GM21515 (cell line): ENCODE data around the gene ATF7IP2.
"Not testable (repeated sequence)": the region's sequence is repeated elsewhere in the genome, so short reads cannot be mapped to it uniquely, and the experiment has no call there.

ENCODE experiments used
- ATAC-seq: cut with Tn5 transposase; IDR thresholded peaks from one replicate; pipeline ENCODE4 v1.9.1; 2021; ENCODE audit not compliant: unreplicated experiment

Gene ATF7IP2

GRCh38 chr16:10505286-10505685 is 119.4 kb downstream of the ATF7IP2 start:
- ATAC-seq = not testable (repeated sequence)

- ATAC-seq = peak; percentile 86
These were observed 123.7 kb downstream of the ATF7IP2 start for GRCh38 chr16:10509534-10510025.

- no peak for ATAC-seq
These were observed 124.4 kb downstream of the ATF7IP2 start for GRCh38 chr16:10510279-10510678.

- no peak for ATAC-seq
These were observed 126.0 kb downstream of the ATF7IP2 start for GRCh38 chr16:10511829-10512228.

GRCh38 chr16:10514369-10515055 is 128.7 kb downstream of the ATF7IP2 start:
- ATAC-seq = no peak

GRCh38 chr16:10517868-10518267 is 132.0 kb downstream of the ATF7IP2 start:
- ATAC-seq = no peak

- no peak for ATAC-seq
These were observed 132.7 kb downstream of the ATF7IP2 start for GRCh38 chr16:10518479-10519041.

GRCh38 chr16:10519297-10519696 is 133.4 kb downstream of the ATF7IP2 start:
- ATAC-seq = no peak

- no peak for ATAC-seq
These were observed 134.3 kb downstream of the ATF7IP2 start for GRCh38 chr16:10519929-10520868.

- no peak for ATAC-seq
These were observed 135.2 kb downstream of the ATF7IP2 start for GRCh38 chr16:10520869-10521578.

- ATAC-seq = no peak
These were observed 135.9 kb downstream of the ATF7IP2 start for GRCh38 chr16:10521681-10522274.

- ATAC-seq = no peak
These were observed 137.1 kb downstream of the ATF7IP2 start for GRCh38 chr16:10522966-10523365.

- no peak for ATAC-seq
These were observed 139.5 kb downstream of the ATF7IP2 start for GRCh38 chr16:10525214-10525825.

- no peak for ATAC-seq
These were observed 141.1 kb downstream of the ATF7IP2 start for GRCh38 chr16:10526962-10527361.

GRCh38 chr16:10528635-10529034 is 142.8 kb downstream of the ATF7IP2 start:
- no peak for ATAC-seq

- ATAC-seq = no peak
These were observed 144.2 kb downstream of the ATF7IP2 start for GRCh38 chr16:10529895-10530669.

- ATAC-seq = no peak
These were observed 144.8 kb downstream of the ATF7IP2 start for GRCh38 chr16:10530685-10531084.

- ATAC-seq = no peak
These were observed 145.7 kb downstream of the ATF7IP2 start for GRCh38 chr16:10531582-10531981.
